ENCODE data around the gene ADAMTS13.

Gene ADAMTS13

GRCh38 chr9:133491656-133491925 is 69.4 kb downstream of the ADAMTS13 start:
- no peak for TF ChIP-seq CTCF (IDR thresholded peaks at IDR 0.05; ENCODE audit: control insufficient read depth, insufficient read depth, low read depth, low read length, missing control alignments)
- no peak for DNase-seq (ENCODE audit: low read depth)
- H3K4me3 ChIP-seq (ENCODE audit: control insufficient read depth, low read depth, low read length) = no peak overlapping the region

- TF ChIP-seq CTCF (IDR thresholded peaks at IDR 0.05; ENCODE audit: control insufficient read depth, insufficient read depth, low read depth, low read length, missing control alignments) = no peak
- H3K4me3 ChIP-seq (ENCODE audit: control insufficient read depth, low read depth, low read length) = no peak overlapping the region
- DNase-seq (ENCODE audit: low read depth) = no peak
Observed at GRCh38 chr9:133492061-133493021, 70.2 kb downstream of the ADAMTS13 start.

- no peak for DNase-seq (ENCODE audit: low read depth)
- H3K4me3 ChIP-seq (ENCODE audit: control insufficient read depth, low read depth, low read length) = no peak overlapping the region
- no peak for TF ChIP-seq CTCF (IDR thresholded peaks at IDR 0.05; ENCODE audit: control insufficient read depth, insufficient read depth, low read depth, low read length, missing control alignments)
Observed at GRCh38 chr9:133493428-133493827, 71.3 kb downstream of the ADAMTS13 start.

- DNase-seq (ENCODE audit: low read depth) = no peak
- H3K4me3 ChIP-seq (ENCODE audit: control insufficient read depth, low read depth, low read length) = no peak overlapping the region
- no peak for TF ChIP-seq CTCF (IDR thresholded peaks at IDR 0.05; ENCODE audit: control insufficient read depth, insufficient read depth, low read depth, low read length, missing control alignments)
Observed at GRCh38 chr9:133493845-133494540, 71.8 kb downstream of the ADAMTS13 start.

GRCh38 chr9:133494636-133495326 is 72.6 kb downstream of the ADAMTS13 start:
- H3K4me3 ChIP-seq (ENCODE audit: control insufficient read depth, low read depth, low read length) = no peak overlapping the region
- DNase-seq (ENCODE audit: low read depth) = no peak
- no peak for TF ChIP-seq CTCF (IDR thresholded peaks at IDR 0.05; ENCODE audit: control insufficient read depth, insufficient read depth, low read depth, low read length, missing control alignments)
